ENCODE results near the gene SLIT3. TPM values are rescaled to one million over a fixed set of nuclear protein-coding genes. Genes with fewer than 3 reads are reported as not detected.

Gene SLIT3
- total RNA-seq, 2 experiments from 2014 or later = 5.4 to 7.3 TPM

Small RNA genes lying within 50 kb of the gene (microRNA-seq; reads per million reads assigned to microRNA genes)
- gene MIR218-2 (ENCODE audit: borderline replicate concordance) = 1.1 reads per million
- gene MIR585 (ENCODE audit: borderline replicate concordance) = not detected

Measured in activated CD4-positive, alpha-beta T cell treated with anti-CD3 and anti-CD28 coated beads for 36 hours (primary cell).